RWPE1 (cell line): Measurements from ENCODE around the gene SYNDIG1.
"Not testable (repeated sequence)": the region's sequence is repeated elsewhere in the genome, so short reads cannot be mapped to it uniquely, and the experiment has no call there.

Source experiments
- CTCF ChIA-PET: fragments of 350-600 bp; sonication (Branson Sonifier 250); formaldehyde crosslinking; extraction: SDS; loops from one replicate; lab custom pipeline; 2021; lab: Yijun Ruan, JAX
- POLR2A ChIA-PET: fragments of 400-600 bp; formaldehyde crosslinking; extraction: SDS; loops from one replicate; lab custom pipeline; 2020; ENCODE audit warnings: antibody characterized with exemption; ENCODE audit not compliant: low non-redundant PET; lab: Yijun Ruan, JAX
- DNase-seq: peaks from one replicate; pipeline ENCODE4 v3.0.0; 2012; ENCODE audit warnings: low spot score
- H3K27ac ChIP-seq: fragments of 450-650 bp; 2 replicates; pipeline ENCODE4 v1.5.1; 2017
- TF ChIP-seq, protein P1 (sequence below): fragments of 450-650 bp; conservative IDR thresholded peaks from 2 replicates; pipeline ENCODE4 v1.5.1; 2017; ENCODE audit warnings: low read depth, mild to moderate bottlenecking

Gene SYNDIG1

DNA sequence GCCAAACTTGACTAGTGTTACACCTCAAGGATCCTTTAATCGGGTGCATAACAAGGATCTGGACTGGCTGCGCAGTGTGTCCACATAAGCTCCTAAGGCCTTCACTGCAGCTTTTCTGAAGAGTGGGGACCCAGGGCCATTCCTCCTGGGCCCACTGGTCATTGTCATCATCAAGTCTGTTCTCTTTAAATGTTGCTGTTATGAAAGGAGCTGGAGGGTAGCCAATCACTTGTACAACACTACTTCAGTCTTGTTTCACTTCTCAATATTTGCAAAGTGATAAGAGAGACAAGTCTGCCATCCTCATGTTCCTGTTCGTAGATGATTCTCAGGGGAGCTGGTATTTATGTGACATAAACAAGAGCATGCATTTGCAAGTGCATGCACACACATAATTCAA, 149.8 kb downstream of the SYNDIG1 start:
- TF ChIP-seq, protein P1, sequence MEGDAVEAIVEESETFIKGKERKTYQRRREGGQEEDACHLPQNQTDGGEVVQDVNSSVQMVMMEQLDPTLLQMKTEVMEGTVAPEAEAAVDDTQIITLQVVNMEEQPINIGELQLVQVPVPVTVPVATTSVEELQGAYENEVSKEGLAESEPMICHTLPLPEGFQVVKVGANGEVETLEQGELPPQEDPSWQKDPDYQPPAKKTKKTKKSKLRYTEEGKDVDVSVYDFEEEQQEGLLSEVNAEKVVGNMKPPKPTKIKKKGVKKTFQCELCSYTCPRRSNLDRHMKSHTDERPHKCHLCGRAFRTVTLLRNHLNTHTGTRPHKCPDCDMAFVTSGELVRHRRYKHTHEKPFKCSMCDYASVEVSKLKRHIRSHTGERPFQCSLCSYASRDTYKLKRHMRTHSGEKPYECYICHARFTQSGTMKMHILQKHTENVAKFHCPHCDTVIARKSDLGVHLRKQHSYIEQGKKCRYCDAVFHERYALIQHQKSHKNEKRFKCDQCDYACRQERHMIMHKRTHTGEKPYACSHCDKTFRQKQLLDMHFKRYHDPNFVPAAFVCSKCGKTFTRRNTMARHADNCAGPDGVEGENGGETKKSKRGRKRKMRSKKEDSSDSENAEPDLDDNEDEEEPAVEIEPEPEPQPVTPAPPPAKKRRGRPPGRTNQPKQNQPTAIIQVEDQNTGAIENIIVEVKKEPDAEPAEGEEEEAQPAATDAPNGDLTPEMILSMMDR, result no peak
- no peak overlapping the region for H3K27ac ChIP-seq
- POLR2A ChIA-PET, result no interaction called here
- CTCF ChIA-PET, result no interaction called here
- no peak for DNase-seq

DNA sequence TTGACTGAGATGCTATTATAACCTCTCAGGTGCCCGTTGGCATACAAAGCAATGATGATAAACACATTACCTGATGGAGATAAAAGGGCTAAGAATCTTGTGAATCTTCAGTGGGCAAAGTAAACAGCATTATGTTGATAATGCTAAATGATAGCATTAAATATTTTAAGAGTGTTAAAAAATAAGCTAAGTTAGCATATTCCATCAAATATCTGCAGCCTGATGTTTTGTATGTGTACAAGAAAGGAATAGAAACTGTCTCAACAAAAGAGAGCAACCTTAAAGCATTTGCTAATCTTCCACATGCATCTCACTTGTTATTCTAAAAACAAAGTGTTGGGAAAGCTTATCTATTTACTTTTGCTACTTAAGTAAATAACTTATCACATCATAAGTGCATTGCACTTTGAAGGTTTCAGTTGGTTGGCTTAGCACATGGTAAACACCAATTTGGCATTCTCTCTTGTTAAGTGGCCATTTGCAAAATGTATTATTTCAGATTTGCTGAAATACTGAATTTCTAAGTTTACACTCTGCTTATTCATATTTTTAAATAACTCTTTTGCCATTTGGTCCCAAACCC, 151.6 kb downstream of the SYNDIG1 start:
- ChIA-PET CTCF (no interaction called here), POLR2A (no interaction called here)
- H3K27ac ChIP-seq, result no peak overlapping the region
- TF ChIP-seq, protein P1, result no peak
- no peak for DNase-seq

DNA sequence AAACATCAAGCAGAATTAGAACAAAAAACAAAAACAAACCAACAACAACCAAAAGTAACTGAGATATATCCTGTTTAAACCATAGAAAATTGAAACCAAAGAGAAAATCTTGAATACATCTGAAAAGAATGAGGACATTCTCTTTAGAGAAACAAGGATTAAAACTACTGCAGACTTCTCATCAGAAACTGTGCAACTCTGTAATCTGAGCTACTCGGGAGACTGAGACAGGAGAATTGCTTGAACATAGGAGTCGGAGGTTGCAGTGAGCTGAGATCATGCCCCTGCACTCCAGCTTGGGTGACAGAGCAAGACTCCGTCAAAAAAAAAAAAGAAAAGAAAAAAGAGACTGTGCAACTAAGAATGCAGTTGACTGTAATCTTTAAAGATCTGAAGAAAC, 153.4 kb downstream of the SYNDIG1 start:
- ChIA-PET CTCF (no interaction called here), POLR2A (no interaction called here)

DNA sequence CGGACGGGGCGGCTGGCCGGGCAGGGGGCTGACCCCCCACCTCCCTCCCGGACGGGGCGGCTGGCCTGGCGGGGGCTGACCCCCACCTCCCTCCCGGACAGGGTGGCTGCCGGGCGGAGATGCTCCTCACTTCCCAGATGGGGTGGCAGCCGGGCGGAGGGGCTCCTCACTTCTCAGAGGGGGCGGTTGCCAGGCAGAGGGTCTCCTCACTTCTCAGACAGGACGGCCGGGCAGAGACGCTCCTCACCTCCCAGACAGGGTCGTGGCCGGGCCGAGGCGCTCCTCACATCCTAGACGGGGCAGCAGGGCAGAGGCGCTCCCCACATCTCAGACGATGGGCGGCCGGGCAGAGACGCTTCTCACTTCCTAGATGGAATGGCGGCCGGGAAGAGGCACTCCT, 156.7 kb downstream of the SYNDIG1 start:
- POLR2A ChIA-PET, DNase-seq, CTCF ChIA-PET, H3K27ac ChIP-seq: not testable (repeated sequence)

More for the DNA sequence above, 153.4 kb downstream of the SYNDIG1 start:
- TF ChIP-seq, protein P1, result no peak
- no peak overlapping the region for H3K27ac ChIP-seq
- no peak for DNase-seq

DNA sequence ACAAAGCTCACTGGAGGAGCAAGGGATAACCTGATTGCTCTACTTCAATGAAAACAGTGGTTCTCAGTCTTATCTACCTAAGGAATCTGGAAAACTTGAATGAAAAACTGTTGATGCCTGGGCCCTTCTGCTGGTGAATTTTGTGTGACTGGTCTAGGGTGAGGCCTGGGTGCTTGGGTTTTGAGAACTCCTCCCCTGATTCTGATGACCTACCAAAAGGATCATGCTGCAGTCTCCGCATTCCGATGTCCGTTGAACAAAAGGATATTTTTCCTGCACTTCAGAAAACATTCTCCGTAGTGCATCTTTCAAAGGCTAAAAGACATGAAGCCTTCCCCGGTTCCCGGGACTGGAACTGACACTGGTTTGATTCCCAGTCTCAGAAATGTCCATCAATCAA, 157.9 kb downstream of the SYNDIG1 start:
- TF ChIP-seq, protein P1, result no peak
- ChIA-PET POLR2A (no interaction called here), CTCF (no interaction called here)
- H3K27ac ChIP-seq, result no peak overlapping the region
- DNase-seq, result no peak

DNA sequence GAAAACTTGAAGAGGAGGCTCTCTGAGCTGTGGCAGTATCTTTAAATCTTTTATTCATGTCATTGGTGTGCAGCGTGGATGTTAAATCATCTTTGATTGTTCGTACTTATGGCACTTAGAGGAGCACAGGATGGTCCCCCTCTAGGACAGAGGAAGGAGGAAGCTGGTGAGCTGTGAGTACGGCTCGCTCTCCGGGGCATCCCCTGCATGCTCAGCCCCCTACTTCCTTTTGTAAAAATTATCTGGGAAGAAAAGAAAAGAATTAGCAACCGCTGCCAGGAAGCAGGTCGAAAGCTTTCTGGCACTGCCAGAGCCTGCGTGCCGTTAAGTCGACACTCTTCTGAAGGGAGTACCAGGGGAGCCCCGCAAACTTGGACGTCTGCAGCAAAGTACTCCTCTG, 158.5 kb downstream of the SYNDIG1 start:
- CTCF ChIA-PET, result no interaction called here
- H3K27ac ChIP-seq, result no peak overlapping the region
- POLR2A ChIA-PET, result no interaction called here
- DNase-seq, result no peak
- TF ChIP-seq, protein P1, result no peak

DNA sequence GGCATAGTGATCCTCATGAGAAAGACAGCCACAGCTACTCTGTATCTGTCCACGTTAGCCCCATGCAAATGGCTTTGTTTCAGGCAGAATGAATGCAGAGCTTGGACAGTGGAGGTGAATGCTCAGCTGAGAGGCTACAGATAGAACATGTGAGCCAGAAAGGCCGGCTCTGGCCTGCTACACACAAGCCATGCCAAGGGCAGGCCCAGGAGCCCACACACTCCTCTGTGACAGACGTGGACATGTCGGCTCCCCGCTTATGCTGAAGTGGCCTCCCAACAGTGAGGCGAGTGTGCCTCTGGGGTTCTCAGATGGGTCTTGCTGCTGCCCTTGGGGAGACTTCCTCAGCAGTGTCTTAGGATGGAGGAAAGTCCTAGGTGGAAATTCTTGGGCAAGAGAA, 159.6 kb downstream of the SYNDIG1 start:
- no peak for DNase-seq
- ChIA-PET POLR2A (no interaction called here), CTCF (no interaction called here)
- no peak overlapping the region for H3K27ac ChIP-seq
- TF ChIP-seq, protein P1, result no peak
